Naive thymus-derived CD4-positive, alpha-beta T cell (primary cell): ENCODE measurements around the gene PCNX1. TPM values are rescaled to one million over a fixed set of nuclear protein-coding genes. Genes with fewer than 3 reads are reported as not detected.
"Not testable (repeated sequence)": the region's sequence is repeated elsewhere in the genome, so short reads cannot be mapped to it uniquely, and the experiment has no call there.

Source experiments
- ATAC-seq: fragments of 150-1000 bp; cut with Tn5 transposase; 2 replicates; pipeline ENCODE4 v1.10.0; 2021; ENCODE audit warnings: mild to moderate bottlenecking, moderate library complexity
- CTCF ChIA-PET: fragments of 350-600 bp; sonication (Branson Sonifier 250); formaldehyde crosslinking; loops from one replicate; lab custom pipeline; 2021; ENCODE audit warnings: antibody characterized with exemption; lab: Charles Lee
- POLR2A ChIA-PET: fragments of 350-600 bp; sonication (Branson Sonifier 250); formaldehyde crosslinking; loops from one replicate; lab custom pipeline; 2021; ENCODE audit warnings: antibody characterized with exemption, inconsistent platforms; lab: Charles Lee
- DNase-seq, 9 donors: peaks; one replicate each; pipeline versions ENCODE4 v3.0.0 to v3.0.0-alpha.2; 2020 to 2022; ENCODE audit warnings: mixed read lengths in 1 of 9
- H3K27ac ChIP-seq: one replicate; pipeline ENCODE4 v1.7.0; 2013; ENCODE audit warnings: mild to moderate bottlenecking, low read depth, low read length, moderate library complexity
- H3K27me3 ChIP-seq, 2 donors: one replicate each; pipeline ENCODE4 v1.7.0; 2013; ENCODE audit warnings: low read length in 2 of 2, mild to moderate bottlenecking in 2 of 2, moderate library complexity in 2 of 2; ENCODE audit not compliant: control insufficient read depth in 2 of 2, insufficient read depth in 2 of 2
- H3K36me3 ChIP-seq, 3 experiments: 1 replicate in 2 of 3; 2 replicates in 1 of 3; pipeline ENCODE4 v1.7.0; 2013; ENCODE audit warnings: low read length in 3 of 3, mild to moderate bottlenecking in 3 of 3, moderate library complexity in 1 of 3; ENCODE audit not compliant: insufficient read depth in 3 of 3, control insufficient read depth in 2 of 3
- H3K4me1 ChIP-seq, 2 donors: one replicate each; pipeline ENCODE4 v1.7.0; 2013; ENCODE audit warnings: low read length in 2 of 2, mild to moderate bottlenecking in 2 of 2, moderate library complexity in 1 of 2; ENCODE audit not compliant: control insufficient read depth in 2 of 2, insufficient read depth in 2 of 2
- H3K4me3 ChIP-seq: 2 replicates; pipeline ENCODE4 v1.7.0; 2013; ENCODE audit warnings: mild to moderate bottlenecking, low read length
- H3K9me3 ChIP-seq, 3 experiments: 1 replicate in 2 of 3; 2 replicates in 1 of 3; pipeline ENCODE4 v1.7.0; 2013; ENCODE audit warnings: low read length in 3 of 3; ENCODE audit not compliant: control insufficient read depth in 2 of 3
- H3K27ac Mint-ChIP-seq, 9 donors: one replicate each; pipeline ENCODE4 v1.8.0; 2020 to 2022; ENCODE audit warnings: mixed read lengths in 9 of 9, mild to moderate bottlenecking in 8 of 9, moderate library complexity in 5 of 9, inconsistent platforms in 2 of 9
- H3K27me3 Mint-ChIP-seq, 5 donors: one replicate each; pipeline ENCODE4 v1.8.0; 2021 to 2022; ENCODE audit warnings: mixed read lengths in 5 of 5, mild to moderate bottlenecking in 1 of 5
- H3K36me3 Mint-ChIP-seq, 5 donors: one replicate each; pipeline ENCODE4 v1.8.0; 2020 to 2022; ENCODE audit warnings: mixed read lengths in 5 of 5, mild to moderate bottlenecking in 3 of 5, inconsistent platforms in 1 of 5
- H3K4me1 Mint-ChIP-seq, 7 donors: one replicate each; pipeline ENCODE4 v1.8.0; 2020 to 2022; ENCODE audit warnings: mixed read lengths in 7 of 7, mild to moderate bottlenecking in 3 of 7, inconsistent platforms in 1 of 7
- H3K4me3 Mint-ChIP-seq, 10 donors: one replicate each; pipeline ENCODE4 v1.8.0; 2020 to 2022; ENCODE audit warnings: mild to moderate bottlenecking in 10 of 10, mixed read lengths in 10 of 10, moderate library complexity in 6 of 10, inconsistent platforms in 2 of 10
- H3K9me3 Mint-ChIP-seq, 11 donors: one replicate each; pipeline ENCODE4 v1.8.0; 2020 to 2022; ENCODE audit warnings: mixed read lengths in 11 of 11, mild to moderate bottlenecking in 4 of 11, inconsistent platforms in 1 of 11, moderate library complexity in 1 of 11
- intact Hi-C, 2 donors: fragments of 100-400 bp; cut with micrococcal nuclease; formaldehyde crosslinking; loops; one replicate each; pipeline ENCODE4 v1.15.1; 2023
- polyA plus RNA-seq, 2 donors: library from polyadenylated mRNA; unstranded; fragments of 300-500 nt; fragmentation: Illumina TruSeq; gene quantifications; one replicate each; pipeline ENCODE4 v1.2.3, GENCODE V29; 2021
- total RNA-seq, 6 experiments: library from RNA in 5 of 6; stranded (reverse) in 5 of 6; gene quantifications; 1 replicate in 5 of 6; 2 replicates in 1 of 6; pipeline ENCODE4 v1.2.3 and lab custom pipeline; 2021 to 2026

Gene PCNX1
- total and polyA plus RNA-seq, 7 experiments from 2014 or later, result 11.2 to 114 (median 111) TPM

DNA sequence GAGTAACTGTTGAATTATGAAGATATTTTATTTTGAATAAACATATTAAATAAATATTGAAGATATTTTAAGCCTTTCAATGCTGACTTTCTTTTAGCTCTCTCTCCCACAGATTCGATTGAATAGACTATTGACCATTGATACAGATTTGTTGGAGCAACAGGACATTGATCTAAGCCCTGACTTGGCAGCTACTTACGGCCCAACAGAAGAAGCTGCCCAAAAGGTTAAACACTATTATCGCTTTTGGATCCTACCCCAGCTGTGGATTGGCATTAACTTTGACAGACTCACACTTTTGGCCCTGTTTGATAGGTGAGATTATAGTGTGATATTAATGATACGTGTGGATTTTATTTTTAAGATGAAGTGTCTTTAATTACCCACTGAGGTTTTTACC is 105.6 kb downstream of the PCNX1 start:
- peaks cover 9 to 51% (median 40%) of the 10 kb centered on the region in 5 donors for H3K36me3 Mint-ChIP-seq
- ChIA-PET CTCF (interaction anchor here (0.6 to 1.5 kb wide), 6 partner anchors 10 to 195 kb away, joined by 3 to 7 read pairs (median 3); no protein-coding TSS in a partner anchor), POLR2A (no interaction called here)
- H3K27ac Mint-ChIP-seq, result peak overlapping the region in 1 of 9 donors; percentile 26
- Histone ChIP-seq H3K27ac (no peak overlapping the region), H3K9me3 (no peaks in the 10 kb centered on the region), H3K4me3 (no peak overlapping the region), H3K36me3 (peaks cover 5 to 23% (median 7%) of the 10 kb centered on the region in 3 experiments), H3K4me1 (peaks cover 0 to 24% of the 10 kb centered on the region in 2 donors), H3K27me3 (no peaks in the 10 kb centered on the region)
- H3K27me3 Mint-ChIP-seq, result no peaks in the 10 kb centered on the region
- ATAC-seq, result no peak
- H3K9me3 Mint-ChIP-seq, result peaks cover 0 to 1% (median 0%) of the 10 kb centered on the region in 11 donors
- H3K4me3 Mint-ChIP-seq, result no peak overlapping the region
- intact Hi-C loops, result loop anchor here in 1 of 2 donors (2.0 to 5.0 kb wide), 2 partner anchors 14 to 41 kb away; no protein-coding TSS in a partner anchor
- no peak for DNase-seq
- peaks cover 14 to 73% (median 62%) of the 10 kb centered on the region in 7 donors for H3K4me1 Mint-ChIP-seq

DNA sequence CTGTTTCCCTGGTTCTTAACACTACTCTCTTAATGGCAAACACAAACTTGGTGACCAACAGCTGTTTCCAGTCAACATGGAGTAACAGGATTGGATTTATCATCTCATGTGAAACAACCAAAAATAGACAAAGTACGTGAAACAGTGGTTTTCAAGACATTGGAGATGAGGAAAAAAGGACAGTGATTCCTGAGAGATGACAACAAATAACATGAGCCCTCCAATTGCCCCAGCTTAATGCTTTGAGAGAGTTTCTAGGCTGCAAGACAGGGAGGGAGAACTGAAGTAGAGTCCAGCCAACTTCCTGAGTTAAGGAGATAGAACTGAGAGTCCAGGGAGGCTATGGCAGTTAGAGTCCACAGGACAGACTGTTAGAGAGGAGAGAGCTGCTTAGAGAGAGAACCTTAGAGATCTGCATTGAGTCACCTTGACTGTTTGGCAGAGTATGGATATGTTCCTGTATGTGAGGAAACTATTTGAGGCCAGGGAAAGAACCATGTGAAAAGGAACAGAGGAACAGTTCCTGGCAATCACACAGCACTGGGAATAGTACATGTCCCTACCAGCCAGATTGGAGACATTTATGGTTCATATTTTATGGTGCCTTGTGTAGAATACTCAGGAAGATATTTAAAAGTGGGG is 106.4 kb downstream of the PCNX1 start:
- intact Hi-C loops, result loop anchor here in 1 of 2 donors (2.0 to 5.0 kb wide), 2 partner anchors 13 to 41 kb away; no protein-coding TSS in a partner anchor

DNA sequence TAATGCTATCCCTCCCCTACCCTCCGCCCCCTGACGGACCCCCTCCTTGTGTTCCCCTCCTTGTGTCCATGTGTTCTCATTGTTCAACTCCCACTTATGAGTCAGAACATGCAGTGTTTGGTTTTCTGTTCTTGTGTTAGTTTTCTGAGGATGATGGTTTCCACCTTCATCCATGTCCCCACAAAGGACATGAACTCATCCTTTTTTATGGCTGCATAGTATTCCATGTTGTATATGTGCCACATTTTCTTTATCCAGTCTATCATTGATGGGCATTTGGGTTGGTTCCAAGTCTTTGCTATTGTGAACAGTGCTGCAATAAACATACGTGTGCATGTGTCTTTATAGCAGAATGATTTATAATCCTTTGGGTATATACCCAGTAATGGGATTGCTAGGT is 112.7 kb downstream of the PCNX1 start:
- peaks cover 19 to 47% (median 42%) of the 10 kb centered on the region in 7 donors for H3K4me1 Mint-ChIP-seq
- H3K27ac ChIP-seq, H3K27me3 Mint-ChIP-seq, CTCF ChIA-PET, H3K4me1 ChIP-seq, H3K4me3 Mint-ChIP-seq, DNase-seq, H3K9me3 ChIP-seq, ATAC-seq, POLR2A ChIA-PET, H3K27me3 ChIP-seq, intact Hi-C loops, H3K4me3 ChIP-seq: not testable (repeated sequence)
- H3K27ac Mint-ChIP-seq, result peak overlapping the region in 1 of 9 donors; percentile 58
- peaks cover 7 to 28% (median 17%) of the 10 kb centered on the region in 3 experiments for H3K36me3 ChIP-seq
- H3K36me3 Mint-ChIP-seq, result peaks cover 16 to 78% (median 62%) of the 10 kb centered on the region in 5 donors
- peaks cover 0 to 14% (median 3%) of the 10 kb centered on the region in 11 donors for H3K9me3 Mint-ChIP-seq

More for the DNA sequence above, 106.4 kb downstream of the PCNX1 start:
- Mint-ChIP-seq H3K9me3 (peaks cover 0 to 1% (median 0%) of the 10 kb centered on the region in 11 donors), H3K4me1 (peaks cover 14 to 72% (median 62%) of the 10 kb centered on the region in 7 donors), H3K4me3 (no peak overlapping the region), H3K27ac (peak overlapping the region in 4 of 9 donors; percentile 35 to 74 (median 46)), H3K27me3 (no peaks in the 10 kb centered on the region), H3K36me3 (peaks cover 9 to 56% (median 46%) of the 10 kb centered on the region in 5 donors)
- ATAC-seq (no peak), DNase-seq (no peak)
- H3K9me3 ChIP-seq, result no peaks in the 10 kb centered on the region
- ChIA-PET CTCF (interaction anchor here (0.7 to 1.0 kb wide), 3 partner anchors 11 to 58 kb away, joined by 3 to 5 read pairs (median 4); no protein-coding TSS in a partner anchor), POLR2A (no interaction called here)
- no peak overlapping the region for H3K4me3 ChIP-seq
- H3K27me3 ChIP-seq, result no peaks in the 10 kb centered on the region
- peaks cover 0 to 24% of the 10 kb centered on the region in 2 donors for H3K4me1 ChIP-seq
- H3K36me3 ChIP-seq, result peaks cover 5 to 23% (median 7%) of the 10 kb centered on the region in 3 experiments
- H3K27ac ChIP-seq, result no peak overlapping the region

DNA sequence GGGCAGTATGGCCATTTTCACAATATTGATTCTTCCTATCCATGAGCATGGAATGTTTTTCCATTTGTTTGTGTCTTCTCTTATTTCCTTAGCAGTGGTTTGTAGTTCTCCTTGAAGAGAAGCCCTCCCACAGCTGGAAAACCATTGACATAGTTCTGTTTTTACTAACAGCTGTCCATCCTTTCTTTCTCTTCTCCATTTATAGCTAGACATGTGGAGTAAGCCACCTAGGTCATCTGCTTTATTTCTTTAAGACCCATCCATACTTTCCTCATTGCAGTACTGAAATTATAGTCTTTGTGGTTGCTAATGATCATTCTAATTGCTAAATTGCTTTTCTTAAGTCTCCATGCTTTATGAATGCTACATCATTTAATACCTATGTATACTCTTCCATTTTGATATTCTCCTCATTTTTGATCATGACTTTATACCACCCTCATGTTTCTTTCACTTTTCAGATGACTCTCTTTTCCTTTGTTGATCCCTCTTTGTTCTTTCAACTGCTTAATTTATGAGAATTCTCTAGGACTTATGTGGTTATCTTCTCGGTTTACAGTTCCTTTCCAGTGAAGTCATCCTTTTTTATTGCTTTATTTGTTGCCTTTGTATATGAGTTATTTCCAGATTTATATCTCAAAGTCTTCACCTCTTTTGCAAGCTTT is 114.2 kb downstream of the PCNX1 start:
- Histone ChIP-seq H3K36me3 (peaks cover 7 to 17% (median 13%) of the 10 kb centered on the region in 3 experiments), H3K4me1 (peaks cover 3 to 8% of the 10 kb centered on the region in 2 donors), H3K27me3 (no peaks in the 10 kb centered on the region), H3K9me3 (no peaks in the 10 kb centered on the region), H3K4me3 (no peak overlapping the region), H3K27ac (no peak overlapping the region)
- Mint-ChIP-seq H3K4me1 (peaks cover 14 to 35% (median 28%) of the 10 kb centered on the region in 7 donors), H3K27ac (peak overlapping the region in 7 of 9 donors; percentile 4 to 80 (median 44)), H3K4me3 (peak overlapping the region in 3 of 10 donors; percentile 46 to 66 (median 51)), H3K9me3 (peaks cover 0 to 14% (median 3%) of the 10 kb centered on the region in 11 donors), H3K27me3 (no peaks in the 10 kb centered on the region), H3K36me3 (peaks cover 16 to 68% (median 53%) of the 10 kb centered on the region in 5 donors)
- ChIA-PET POLR2A (interaction anchor here (0.9 kb wide), 1 partner anchor 9 kb away, joined by 3 read pairs; no protein-coding TSS in a partner anchor), CTCF (no interaction called here)
- ATAC-seq (no peak), DNase-seq (no peak)
- intact Hi-C loops, result no loop called here

DNA sequence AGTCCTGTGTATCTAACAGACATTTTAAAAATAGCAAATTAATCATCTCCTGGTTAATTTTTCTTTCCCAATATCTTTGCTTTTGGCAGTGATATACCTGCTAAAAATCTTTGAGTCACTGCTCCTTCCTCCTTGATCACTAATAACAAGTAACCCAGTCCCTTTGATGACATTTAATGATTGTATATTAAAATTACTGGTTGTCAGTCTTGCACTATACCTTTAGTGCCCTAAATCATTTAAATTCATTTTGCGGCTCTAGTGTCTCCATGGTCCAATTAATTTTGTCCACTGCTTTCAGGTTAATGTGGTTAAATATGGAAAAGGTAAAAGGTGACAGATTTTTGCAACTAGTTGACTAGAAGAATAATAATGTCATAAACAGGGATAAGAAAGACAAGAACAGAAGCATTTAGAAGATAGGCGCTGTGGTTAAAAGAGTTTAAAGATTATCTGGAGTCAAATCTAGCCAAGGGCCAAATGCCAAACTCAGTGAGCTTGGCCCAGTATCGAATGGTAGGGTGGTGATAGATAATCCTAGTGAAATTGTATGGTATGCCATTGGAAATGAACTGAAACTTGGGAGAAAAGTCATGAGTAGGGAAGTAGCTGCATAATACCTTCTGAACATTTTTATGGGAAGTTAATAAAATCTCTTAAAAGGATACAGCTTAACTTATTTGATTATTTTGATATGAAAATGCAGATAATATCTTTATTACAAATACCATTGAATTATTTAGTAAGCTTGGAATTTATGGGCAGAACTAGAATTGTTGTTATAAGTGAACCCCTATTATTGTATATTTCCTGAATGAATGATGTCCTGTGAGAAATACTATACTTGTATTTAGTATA is 115.0 kb downstream of the PCNX1 start:
- peaks cover 16 to 64% (median 49%) of the 10 kb centered on the region in 5 donors for H3K36me3 Mint-ChIP-seq
- peak overlapping the region in 1 of 10 donors; percentile 51 for H3K4me3 Mint-ChIP-seq
- H3K36me3 ChIP-seq, result peaks cover 7 to 17% (median 13%) of the 10 kb centered on the region in 3 experiments
- ChIA-PET POLR2A (interaction anchor here (0.9 kb wide), 1 partner anchor 9 kb away, joined by 3 read pairs; no protein-coding TSS in a partner anchor), CTCF (interaction anchor here (1.1 kb wide), 1 partner anchor 49 kb away, joined by 3 read pairs; no protein-coding TSS in a partner anchor)
- peaks cover 0 to 14% (median 3%) of the 10 kb centered on the region in 11 donors for H3K9me3 Mint-ChIP-seq
- H3K27me3 ChIP-seq, result no peaks in the 10 kb centered on the region
- H3K27ac Mint-ChIP-seq, result peak overlapping the region in 3 of 9 donors; percentile 4 to 64 (median 44)
- no peak overlapping the region for H3K27ac ChIP-seq
- ATAC-seq, result no peak
- DNase-seq, result no peak
- H3K4me1 Mint-ChIP-seq, result peaks cover 14 to 28% (median 24%) of the 10 kb centered on the region in 7 donors
- H3K27me3 Mint-ChIP-seq, result no peaks in the 10 kb centered on the region
- no peak overlapping the region for H3K4me3 ChIP-seq
- intact Hi-C loops, result no loop called here
- H3K9me3 ChIP-seq, result no peaks in the 10 kb centered on the region
- peaks cover 3 to 8% of the 10 kb centered on the region in 2 donors for H3K4me1 ChIP-seq
